GM10266 (cell line): ENCODE measurements around the gene CD1C.
"Not testable (repeated sequence)": the region's sequence is repeated elsewhere in the genome, so short reads cannot be mapped to it uniquely, and the experiment has no call there.

Experiments used
- DNase-seq: peaks from one replicate; pipeline ENCODE4 v3.0.0; 2012; ENCODE audit errors: extremely low spot score
- TF ChIP-seq, protein P1 (sequence below): IDR thresholded peaks from 2 replicates; pipeline ENCODE4 v1.5.1; 2012; ENCODE audit warnings: mild to moderate bottlenecking, low read depth; ENCODE audit not compliant: control insufficient read depth, insufficient read depth; ENCODE audit errors: missing control alignments

CD1C gene

DNA sequence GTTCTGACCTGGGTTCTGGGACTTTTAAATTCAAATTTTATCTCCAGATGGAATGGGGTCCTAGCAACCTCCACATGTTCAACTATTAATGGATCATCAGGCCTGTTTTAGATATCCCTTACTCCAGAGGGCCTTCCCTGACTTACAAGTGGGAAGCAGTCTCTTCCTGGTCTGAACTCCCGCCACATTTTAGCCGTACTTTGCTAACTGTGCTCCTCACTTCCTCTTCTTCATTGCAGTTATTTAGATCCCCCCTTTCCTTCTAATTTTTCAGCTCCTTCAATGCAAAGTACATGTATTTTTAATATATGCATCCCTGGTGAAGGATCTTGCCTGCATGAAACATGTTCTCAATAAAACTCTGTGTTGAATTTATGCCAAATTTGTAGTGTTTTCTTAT, 31.8 kb upstream of the CD1C start:
- no peak for DNase-seq
- TF ChIP-seq, protein P1, sequence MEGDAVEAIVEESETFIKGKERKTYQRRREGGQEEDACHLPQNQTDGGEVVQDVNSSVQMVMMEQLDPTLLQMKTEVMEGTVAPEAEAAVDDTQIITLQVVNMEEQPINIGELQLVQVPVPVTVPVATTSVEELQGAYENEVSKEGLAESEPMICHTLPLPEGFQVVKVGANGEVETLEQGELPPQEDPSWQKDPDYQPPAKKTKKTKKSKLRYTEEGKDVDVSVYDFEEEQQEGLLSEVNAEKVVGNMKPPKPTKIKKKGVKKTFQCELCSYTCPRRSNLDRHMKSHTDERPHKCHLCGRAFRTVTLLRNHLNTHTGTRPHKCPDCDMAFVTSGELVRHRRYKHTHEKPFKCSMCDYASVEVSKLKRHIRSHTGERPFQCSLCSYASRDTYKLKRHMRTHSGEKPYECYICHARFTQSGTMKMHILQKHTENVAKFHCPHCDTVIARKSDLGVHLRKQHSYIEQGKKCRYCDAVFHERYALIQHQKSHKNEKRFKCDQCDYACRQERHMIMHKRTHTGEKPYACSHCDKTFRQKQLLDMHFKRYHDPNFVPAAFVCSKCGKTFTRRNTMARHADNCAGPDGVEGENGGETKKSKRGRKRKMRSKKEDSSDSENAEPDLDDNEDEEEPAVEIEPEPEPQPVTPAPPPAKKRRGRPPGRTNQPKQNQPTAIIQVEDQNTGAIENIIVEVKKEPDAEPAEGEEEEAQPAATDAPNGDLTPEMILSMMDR: no peak

DNA sequence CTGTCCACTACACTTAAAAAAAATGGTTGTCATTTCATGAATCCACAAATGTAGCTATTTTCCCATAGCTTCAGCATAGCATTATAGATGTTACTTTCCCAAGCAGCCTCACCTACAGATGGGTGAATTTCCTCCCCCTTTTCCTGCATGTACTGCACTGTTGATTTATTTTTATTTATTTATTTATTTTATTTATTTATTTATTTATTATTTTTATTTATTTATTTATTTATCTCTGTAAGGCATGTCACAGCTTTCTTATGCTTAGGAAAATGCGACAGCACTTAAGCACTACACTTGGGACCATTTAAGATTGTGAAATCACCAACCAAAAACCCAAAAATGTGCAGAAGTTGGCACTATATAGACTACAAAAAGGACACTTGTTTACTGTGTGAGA, 30.6 kb upstream of the CD1C start:
- no peak for DNase-seq
- TF ChIP-seq, protein P1: no peak

DNA sequence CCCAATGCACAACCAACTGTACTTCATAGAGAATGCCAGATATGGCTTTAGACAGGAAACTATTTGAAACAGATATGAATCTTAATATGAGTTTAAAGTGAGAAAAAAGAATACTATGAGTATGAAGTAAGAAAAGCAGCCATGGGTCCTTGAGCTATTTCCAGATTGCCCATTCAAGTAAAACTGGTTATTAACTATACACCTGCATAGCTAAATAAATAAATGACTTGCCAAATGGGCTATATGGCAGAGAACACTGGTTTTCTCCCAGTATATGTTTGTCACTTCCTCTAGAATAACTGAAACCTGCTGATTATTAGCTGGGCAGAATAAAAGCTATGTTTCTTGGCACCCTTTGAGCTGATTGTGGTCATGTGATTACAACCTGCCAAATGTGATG, 17.0 kb upstream of the CD1C start:
- TF ChIP-seq, protein P1: no peak
- no peak for DNase-seq

DNA sequence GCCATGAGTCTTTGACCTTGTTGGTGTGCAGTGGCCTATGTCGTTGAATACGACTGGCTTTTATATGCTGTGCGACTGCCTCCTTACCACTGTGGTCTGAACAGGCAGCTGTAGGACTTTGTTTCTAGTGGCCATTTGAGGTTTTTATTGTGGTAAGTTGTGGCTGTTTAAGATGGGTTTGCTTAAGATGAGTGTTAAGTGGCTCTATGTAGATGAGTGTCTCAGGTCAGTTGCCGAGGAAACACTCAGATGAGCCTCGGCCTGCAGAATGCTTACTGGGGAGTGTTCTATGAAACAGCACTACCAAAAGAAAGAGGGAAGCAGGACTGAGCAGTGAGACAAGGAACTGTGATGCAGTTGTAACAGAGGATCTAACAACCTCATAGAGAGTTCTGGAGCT, 14.9 kb upstream of the CD1C start:
- TF ChIP-seq, protein P1: no peak
- DNase-seq: no peak

DNA sequence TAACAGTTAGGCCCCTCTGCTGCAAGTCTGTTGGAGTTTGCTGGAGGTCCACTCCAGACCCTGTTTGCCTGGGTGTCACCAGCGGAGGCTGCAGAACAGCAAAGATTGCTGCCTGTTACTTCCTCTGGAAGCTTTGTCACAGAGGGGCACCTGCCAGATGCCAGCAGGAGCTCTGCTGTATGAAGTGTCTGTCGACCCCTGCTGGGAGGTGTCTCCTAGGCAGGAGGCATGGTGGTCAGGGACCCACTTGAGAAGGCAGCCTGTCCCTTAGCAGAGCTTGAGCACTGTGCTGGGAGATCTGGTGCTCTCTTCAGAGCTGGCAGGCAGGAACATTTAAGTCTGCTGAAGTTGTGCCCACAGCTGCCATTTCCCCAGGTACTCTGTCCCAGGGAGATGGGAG, 7.3 kb upstream of the CD1C start:
- DNase-seq: not testable (repeated sequence)

DNA sequence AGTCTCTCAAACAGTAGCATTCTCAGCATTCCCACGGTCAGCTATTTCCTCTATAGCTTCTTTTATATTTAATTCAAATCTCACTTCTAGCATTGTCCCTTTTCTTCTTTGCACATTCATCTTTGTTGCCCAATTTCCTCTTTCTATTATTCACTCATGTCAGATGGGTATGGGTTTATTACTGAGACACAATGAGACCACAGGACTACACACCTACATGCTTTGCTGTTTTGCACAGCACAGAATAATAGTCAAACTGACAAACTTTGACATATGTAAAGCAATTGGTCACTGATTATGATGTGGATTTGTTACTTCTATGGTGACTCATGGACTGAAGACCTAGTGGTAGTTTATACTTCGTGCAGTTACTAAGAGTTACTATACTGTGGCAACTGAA, 5.8 kb upstream of the CD1C start:
- peak; percentile 13 for DNase-seq
- TF ChIP-seq, protein P1: no peak

DNA sequence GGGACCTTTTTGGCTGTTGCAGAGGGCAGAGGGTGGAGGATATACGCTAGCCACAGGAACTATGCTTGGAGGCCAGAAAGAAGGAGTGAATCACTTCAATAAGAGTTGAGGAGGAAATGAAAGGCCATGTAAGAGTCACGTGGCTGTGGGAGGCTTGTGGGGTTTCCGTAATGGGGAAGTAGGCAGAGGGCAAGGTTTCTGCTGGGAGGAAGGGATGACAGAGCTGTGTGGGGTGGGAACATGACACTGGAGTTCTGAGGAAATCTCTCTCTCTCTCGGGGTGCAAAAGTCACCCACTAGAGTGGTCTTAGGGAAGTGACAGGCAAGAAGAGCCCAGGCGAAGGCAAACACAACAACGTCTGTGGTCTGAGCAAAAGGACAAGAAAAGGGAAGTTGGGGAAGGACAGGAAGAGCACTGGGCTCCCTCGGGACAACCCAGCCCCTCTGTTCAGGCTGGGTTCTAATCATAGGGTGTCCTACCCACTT, 3.9 kb upstream of the CD1C start:
- DNase-seq: peak; percentile 48
- TF ChIP-seq, protein P1: no peak

DNA sequence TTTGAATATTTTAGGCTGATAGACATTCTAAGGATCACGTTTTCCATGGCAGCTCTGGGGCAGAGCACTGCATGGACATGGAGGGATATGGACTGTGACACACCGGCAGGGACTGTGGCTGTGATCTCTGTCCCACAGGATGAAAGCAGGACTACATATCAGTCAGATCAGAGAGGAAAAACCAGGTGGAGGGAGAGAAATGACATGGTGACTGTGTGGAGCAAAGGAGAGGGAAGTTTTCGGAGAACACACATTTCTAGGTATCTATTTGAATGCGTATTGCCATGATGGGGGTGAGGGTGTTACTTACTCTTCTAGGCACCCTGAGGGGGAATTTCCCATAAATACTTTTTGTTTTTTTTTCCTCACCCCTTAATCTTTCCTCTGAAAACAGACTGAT, 3.2 kb upstream of the CD1C start:
- DNase-seq: no peak
- TF ChIP-seq, protein P1: no peak
